H9 (cell line): ENCODE data around the gene ASB10. TPM values are rescaled to one million over a fixed set of nuclear protein-coding genes. Genes with fewer than 3 reads are reported as not detected.

Source experiments
- DNase-seq: peaks from one replicate; pipeline ENCODE4 v3.0.0-alpha.2; 2017
- H2AFZ ChIP-seq: one replicate; pipeline ENCODE4 v1.6.1; 2013; ENCODE audit warnings: mild to moderate bottlenecking, low read length, control low read depth, moderate library complexity
- H2AK5ac ChIP-seq: 2 replicates; pipeline ENCODE4 v1.6.1; 2013; ENCODE audit warnings: low read length, control low read depth, mixed read lengths; ENCODE audit not compliant: insufficient read length
- H2BK120ac ChIP-seq: one replicate; pipeline ENCODE4 v1.6.1; 2013; ENCODE audit warnings: low read depth, mild to moderate bottlenecking, low read length, control low read depth, inconsistent platforms; ENCODE audit not compliant: poor library complexity, severe bottlenecking
- H2BK12ac ChIP-seq: 2 replicates; pipeline ENCODE4 v1.6.1; 2013; ENCODE audit warnings: low read length, control low read depth, mixed read lengths, low read depth; ENCODE audit not compliant: insufficient read length
- H2BK15ac ChIP-seq: 2 replicates; pipeline ENCODE4 v1.6.1; 2013; ENCODE audit warnings: low read depth, low read length, control low read depth
- H2BK20ac ChIP-seq: one replicate; pipeline ENCODE4 v1.6.1; 2013; ENCODE audit warnings: low read depth, mild to moderate bottlenecking, low read length, control low read depth, inconsistent platforms; ENCODE audit not compliant: poor library complexity, severe bottlenecking
- H2BK5ac ChIP-seq: 2 replicates; pipeline ENCODE4 v1.6.1; 2013; ENCODE audit warnings: low read length, control low read depth, mixed read lengths; ENCODE audit not compliant: insufficient read length
- H3K14ac ChIP-seq: 2 replicates; pipeline ENCODE4 v1.6.1; 2013; ENCODE audit warnings: low read length, control low read depth; ENCODE audit not compliant: insufficient read depth
- H3K18ac ChIP-seq: 2 replicates; pipeline ENCODE4 v1.6.1; 2013; ENCODE audit warnings: low read depth, mild to moderate bottlenecking, mixed read lengths, low read length, control low read depth; ENCODE audit not compliant: insufficient read length
- H3K23ac ChIP-seq: 2 replicates; pipeline ENCODE4 v1.6.1; 2013; ENCODE audit warnings: low read length, control low read depth, mixed read lengths, low read depth; ENCODE audit not compliant: insufficient read length
- H3K23me2 ChIP-seq: 2 replicates; pipeline ENCODE4 v1.6.1; 2013; ENCODE audit warnings: low read depth, mild to moderate bottlenecking, mixed read lengths, low read length, control low read depth; ENCODE audit not compliant: insufficient read length, poor library complexity, severe bottlenecking
- H3K27ac ChIP-seq: 2 replicates; pipeline ENCODE4 v1.5.1; 2013; ENCODE audit warnings: low read length, control low read depth, mixed read lengths, low read depth; ENCODE audit not compliant: insufficient read length
- H3K27me3 ChIP-seq: 2 replicates; pipeline ENCODE4 v1.6.1; 2013; ENCODE audit warnings: low read length, control low read depth, inconsistent platforms; ENCODE audit not compliant: insufficient read depth
- H3K4ac ChIP-seq: 2 replicates; pipeline ENCODE4 v1.6.1; 2013; ENCODE audit warnings: low read depth, mild to moderate bottlenecking, control low read depth, inconsistent platforms, low read length, moderate library complexity
- H3K4me1 ChIP-seq: 2 replicates; pipeline ENCODE4 v1.6.1; 2013; ENCODE audit warnings: low read length, control low read depth, inconsistent platforms; ENCODE audit not compliant: insufficient read depth
- H3K4me2 ChIP-seq: 2 replicates; pipeline ENCODE4 v1.6.1; 2013; ENCODE audit warnings: low read length, control low read depth, mixed read lengths; ENCODE audit not compliant: insufficient read length, insufficient read depth
- H3K56ac ChIP-seq: 2 replicates; pipeline ENCODE4 v1.6.1; 2013; ENCODE audit warnings: low read depth, mild to moderate bottlenecking, mixed read lengths, low read length, control low read depth; ENCODE audit not compliant: insufficient read length
- H3K79me1 ChIP-seq: 2 replicates; pipeline ENCODE4 v1.6.1; 2013; ENCODE audit warnings: low read depth, mild to moderate bottlenecking, moderate library complexity, low read length, control low read depth, inconsistent platforms; ENCODE audit not compliant: insufficient read depth, poor library complexity, severe bottlenecking
- H3K79me2 ChIP-seq: 2 replicates; pipeline ENCODE4 v1.6.1; 2013; ENCODE audit warnings: low read length, control low read depth, inconsistent platforms; ENCODE audit not compliant: insufficient read depth
- H3K9ac ChIP-seq: 2 replicates; pipeline ENCODE4 v1.6.1; 2013; ENCODE audit warnings: low read length, control low read depth, mixed read lengths; ENCODE audit not compliant: insufficient read length; ENCODE audit errors: extremely low read depth
- H3K9me3 ChIP-seq: one replicate; pipeline ENCODE4 v1.6.1; 2013; ENCODE audit warnings: low read depth, low read length, inconsistent platforms; ENCODE audit not compliant: control insufficient read depth
- H3T11ph ChIP-seq: one replicate; pipeline ENCODE4 v1.6.1; 2013; ENCODE audit warnings: mild to moderate bottlenecking, low read length, control low read depth, inconsistent platforms
- H4K20me1 ChIP-seq: one replicate; pipeline ENCODE4 v1.6.1; 2013; ENCODE audit not compliant: control insufficient read depth, insufficient read length, insufficient read depth
- H4K5ac ChIP-seq: 2 replicates; pipeline ENCODE4 v1.6.1; 2013; ENCODE audit warnings: low read depth, mild to moderate bottlenecking, mixed read lengths, low read length, control low read depth; ENCODE audit not compliant: insufficient read length
- H4K8ac ChIP-seq: replicated peaks from 2 replicates; pipeline ENCODE4 v1.6.1; 2013; ENCODE audit warnings: low read length, control low read depth, mixed read lengths, low read depth; ENCODE audit not compliant: insufficient read length
- H4K91ac ChIP-seq: 2 replicates; pipeline ENCODE4 v1.6.1; 2013; ENCODE audit warnings: low read depth, mild to moderate bottlenecking, moderate library complexity, mixed read lengths, low read length, control low read depth; ENCODE audit not compliant: insufficient read length
- H3K27ac Mint-ChIP-seq, 3 experiments: 2 replicates in 2 of 3; 3 replicates in 1 of 3; pipeline ENCODE4 v1.8.0; 2020 to 2021; ENCODE audit warnings: mixed read lengths in 3 of 3, mild to moderate bottlenecking in 1 of 3, moderate library complexity in 1 of 3
- H3K27me3 Mint-ChIP-seq: 2 replicates; pipeline ENCODE4 v1.8.0; 2021; ENCODE audit warnings: low read depth, mild to moderate bottlenecking, moderate library complexity, mixed read lengths
- H3K36me3 Mint-ChIP-seq, 3 experiments: 2 replicates in 2 of 3; 3 replicates in 1 of 3; pipeline ENCODE4 v1.8.0; 2020 to 2021; ENCODE audit warnings: low read depth in 3 of 3, mixed read lengths in 3 of 3; ENCODE audit not compliant: insufficient read depth in 1 of 3
- H3K4me1 Mint-ChIP-seq, 2 experiments: 2 replicates each; pipeline ENCODE4 v1.8.0; 2020; ENCODE audit warnings: mixed read lengths in 2 of 2
- H3K4me3 Mint-ChIP-seq, 2 experiments: 2 replicates in 1 of 2; 3 replicates in 1 of 2; pipeline ENCODE4 v1.8.0; 2020 to 2021; ENCODE audit warnings: mild to moderate bottlenecking in 2 of 2, mixed read lengths in 2 of 2, moderate library complexity in 1 of 2
- H3K9me3 Mint-ChIP-seq, 2 experiments: 2 replicates in 1 of 2; 3 replicates in 1 of 2; pipeline ENCODE4 v1.8.0; 2020; ENCODE audit warnings: mild to moderate bottlenecking in 2 of 2, mixed read lengths in 2 of 2, moderate library complexity in 1 of 2
- WGBS: extraction: QIAGEN DNeasy Blood & Tissue Kit; methylation state at CpG from one replicate; pipeline ENCODE4 v1.1.7; 2013; ENCODE audit warnings: missing lambda C conversion rate, low lambda C conversion rate, mixed read lengths; ENCODE audit not compliant: insufficient read length; ENCODE audit errors: extremely low coverage; 5-methylcytosine and 5-hydroxymethylcytosine counted together
- total RNA-seq: library from RNA; stranded (reverse); gene quantifications from 2 replicates; pipeline ENCODE4 v1.2.1, GENCODE V29; 2021
- TF ChIP-seq, protein P1 (sequence below): fragments of 200-600 bp; sonication (generic); conservative IDR thresholded peaks from 3 replicates; pipeline ENCODE4 v1.8.0; 2021; ENCODE audit warnings: antibody characterized with exemption, mild to moderate bottlenecking

Gene ASB10
- total RNA-seq, 1 experiment from 2014 or later: not detected

- no peak overlapping the region for H3K4me3 Mint-ChIP-seq
- Histone ChIP-seq H3K23ac (no peak overlapping the region), H4K20me1 (peaks cover 3% of the 10 kb centered on the region), H3K9me3 (no peaks in the 10 kb centered on the region), H3K4me2 (no peak overlapping the region), H3K18ac (no peak overlapping the region), H4K91ac (no peak overlapping the region), H2BK120ac (no peak overlapping the region), H2BK20ac (no peak overlapping the region), H3K27me3 (no peaks in the 10 kb centered on the region), H3K4ac (no peak overlapping the region), H3K23me2 (no peaks in the 10 kb centered on the region), H4K5ac (no peak overlapping the region), H2AK5ac (no peak overlapping the region), H2BK5ac (no peak overlapping the region), H2BK15ac (no peak overlapping the region), H3K79me1 (no peaks in the 10 kb centered on the region), H3T11ph (no peak overlapping the region), H3K79me2 (no peaks in the 10 kb centered on the region), H4K8ac (no peak overlapping the region), H3K56ac (no peak overlapping the region), H3K4me1 (no peaks in the 10 kb centered on the region; the same call in 1 of the 2 replicates), H3K27ac (no peak overlapping the region), H3K9ac (no peak overlapping the region), H2BK12ac (no peak overlapping the region), H2AFZ (no peak overlapping the region), H3K14ac (no peak overlapping the region; the same call in 1 of the 2 replicates)
- peaks cover under 1 to 2% of the 10 kb centered on the region in 2 experiments for H3K4me1 Mint-ChIP-seq
- no CpG with 5 or more reads among the region's 48 CpGs for WGBS
- no peaks in the 10 kb centered on the region; a peak in 1 of 7 replicates for H3K36me3 Mint-ChIP-seq
- TF ChIP-seq, protein P1, sequence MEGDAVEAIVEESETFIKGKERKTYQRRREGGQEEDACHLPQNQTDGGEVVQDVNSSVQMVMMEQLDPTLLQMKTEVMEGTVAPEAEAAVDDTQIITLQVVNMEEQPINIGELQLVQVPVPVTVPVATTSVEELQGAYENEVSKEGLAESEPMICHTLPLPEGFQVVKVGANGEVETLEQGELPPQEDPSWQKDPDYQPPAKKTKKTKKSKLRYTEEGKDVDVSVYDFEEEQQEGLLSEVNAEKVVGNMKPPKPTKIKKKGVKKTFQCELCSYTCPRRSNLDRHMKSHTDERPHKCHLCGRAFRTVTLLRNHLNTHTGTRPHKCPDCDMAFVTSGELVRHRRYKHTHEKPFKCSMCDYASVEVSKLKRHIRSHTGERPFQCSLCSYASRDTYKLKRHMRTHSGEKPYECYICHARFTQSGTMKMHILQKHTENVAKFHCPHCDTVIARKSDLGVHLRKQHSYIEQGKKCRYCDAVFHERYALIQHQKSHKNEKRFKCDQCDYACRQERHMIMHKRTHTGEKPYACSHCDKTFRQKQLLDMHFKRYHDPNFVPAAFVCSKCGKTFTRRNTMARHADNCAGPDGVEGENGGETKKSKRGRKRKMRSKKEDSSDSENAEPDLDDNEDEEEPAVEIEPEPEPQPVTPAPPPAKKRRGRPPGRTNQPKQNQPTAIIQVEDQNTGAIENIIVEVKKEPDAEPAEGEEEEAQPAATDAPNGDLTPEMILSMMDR: no peak
- H3K27ac Mint-ChIP-seq: no peak overlapping the region
- no peak for DNase-seq
- no peaks in the 10 kb centered on the region for H3K9me3 Mint-ChIP-seq
- H3K27me3 Mint-ChIP-seq: peaks cover 51% of the 10 kb centered on the region
Measured at GRCh38 chr7:151204383-151205032, 17.5 kb upstream of the ASB10 start.
